GM12865 (cell line): ENCODE results near the gene RNF31.

Experiments used
- DNase-seq: peaks from one replicate; pipeline ENCODE4 v3.0.0; 2010; ENCODE audit warnings: low read depth
- H3K4me3 ChIP-seq: 2 replicates; pipeline ENCODE4 v1.5.1; 2011; ENCODE audit warnings: mild to moderate bottlenecking, low read depth, low read length, control low read depth
- CTCF ChIP-seq: IDR thresholded peaks from 2 replicates; pipeline ENCODE4 v1.5.1; 2011; ENCODE audit warnings: low read length, control low read depth, low read depth, inconsistent platforms; ENCODE audit not compliant: insufficient read depth; ENCODE audit errors: missing control alignments

Gene RNF31

GRCh38 chr14:24146453-24146977, 783 bp upstream of the RNF31 start, which contains the start of gene PSME2:
PSME2 (minus strand) TSS chr14:24146610; CDS start chr14:24146581, 29 bp downstream.
- peak within 1 kb of the TSS; percentile 96 for H3K4me3 ChIP-seq
- no peak for TF ChIP-seq CTCF
- DNase-seq: peak; percentile 99

- TF ChIP-seq CTCF: no peak
- DNase-seq: no peak
- H3K4me3 ChIP-seq: peak overlapping the region; percentile 96
Observed at GRCh38 chr14:24147761-24148428, 597 bp downstream of the RNF31 start.

GRCh38 chr14:24149302-24149969, 2.1 kb downstream of the RNF31 start:
- no peak for DNase-seq
- H3K4me3 ChIP-seq: no peak overlapping the region
- TF ChIP-seq CTCF: no peak

- no peak for DNase-seq
- TF ChIP-seq CTCF: no peak
- H3K4me3 ChIP-seq: no peak overlapping the region
Observed at GRCh38 chr14:24150061-24150460, 2.8 kb downstream of the RNF31 start.

- no peak overlapping the region for H3K4me3 ChIP-seq
- no peak for DNase-seq
- TF ChIP-seq CTCF: no peak
Observed at GRCh38 chr14:24150567-24150966, 3.3 kb downstream of the RNF31 start.

GRCh38 chr14:24150993-24151392, 3.7 kb downstream of the RNF31 start:
- no peak overlapping the region for H3K4me3 ChIP-seq
- TF ChIP-seq CTCF: no peak
- DNase-seq: no peak
